SU-DHL-6 (cell line): ENCODE measurements around the gene ADK.

Source experiments
- H2AFZ ChIP-seq: fragments of 200-600 bp; sonication (generic); 2 replicates; pipeline ENCODE4 v1.6.1; 2014; ENCODE audit warnings: low read depth, mild to moderate bottlenecking, moderate library complexity, mixed read lengths, antibody characterized with exemption, low read length; ENCODE audit not compliant: severe bottlenecking
- H3F3A ChIP-seq: fragments of 200-600 bp; shearing (Covaris generic); 2 replicates; pipeline ENCODE4 v1.6.0; 2016; ENCODE audit warnings: antibody characterized with exemption, mild to moderate bottlenecking; ENCODE audit not compliant: insufficient read depth
- H3K27ac ChIP-seq: fragments of 200-600 bp; sonication (generic); 2 replicates; pipeline ENCODE4 v1.5.1; 2016; ENCODE audit warnings: low read depth, mild to moderate bottlenecking, low read length, moderate library complexity, mixed read lengths
- H3K27me3 ChIP-seq: fragments of 200-600 bp; sonication (generic), shearing (Covaris generic); 2 replicates; pipeline ENCODE4 v1.6.0; 2014; ENCODE audit warnings: mild to moderate bottlenecking, low read length
- H3K36me3 ChIP-seq: fragments of 200-600 bp; sonication (generic); 2 replicates; pipeline ENCODE4 v1.6.1; 2014; ENCODE audit warnings: mild to moderate bottlenecking, low read length, mixed read lengths
- H3K4me2 ChIP-seq: fragments of 300-600, 200-600 bp; shearing (Covaris generic), sonication (generic); 2 replicates; pipeline ENCODE4 v1.6.0; 2014; ENCODE audit warnings: low read length, low read depth, mild to moderate bottlenecking; ENCODE audit not compliant: poor library complexity, severe bottlenecking
- H3K4me3 ChIP-seq: fragments of 200-600 bp; sonication (generic); 2 replicates; pipeline ENCODE4 v1.5.1; 2014; ENCODE audit warnings: antibody characterized with exemption, low read length, mild to moderate bottlenecking, mixed read lengths; ENCODE audit not compliant: insufficient read depth, poor library complexity, severe bottlenecking
- H3K79me2 ChIP-seq: fragments of 200-600 bp; sonication (generic); 2 replicates; pipeline ENCODE4 v1.6.1; 2014; ENCODE audit warnings: mild to moderate bottlenecking, low read length, moderate library complexity; ENCODE audit not compliant: insufficient read depth
- H3K9ac ChIP-seq: fragments of 200-600 bp; sonication (generic); 2 replicates; pipeline ENCODE4 v1.7.0; 2014; ENCODE audit warnings: mild to moderate bottlenecking, low read length
- H3K9me2 ChIP-seq: fragments of 200-600 bp; sonication (generic); replicated peaks from 2 replicates; pipeline ENCODE4 v1.6.1; 2014; ENCODE audit warnings: low read length; ENCODE audit not compliant: insufficient read depth
- H3K9me3 ChIP-seq: fragments of 200-600 bp; sonication (generic); 2 replicates; pipeline ENCODE4 v1.6.1; 2014; ENCODE audit warnings: low read length, mixed read lengths; ENCODE audit not compliant: insufficient read depth
- H4K20me1 ChIP-seq: fragments of 200-600 bp; sonication (generic); 2 replicates; pipeline ENCODE4 v1.6.1; 2014; ENCODE audit warnings: low read depth, mild to moderate bottlenecking, antibody characterized with exemption, low read length, moderate library complexity, mixed read lengths
- CTCF ChIP-seq: fragments of 200-600 bp; sonication (generic); IDR thresholded peaks from one replicate; pipeline ENCODE4 v1.5.1; 2017; ENCODE audit warnings: antibody characterized with exemption, mild to moderate bottlenecking, low read length, moderate library complexity; ENCODE audit not compliant: insufficient read depth, poor library complexity, severe bottlenecking
- EZH2phosphoT487 ChIP-seq: fragments of 200-600 bp; sonication (generic), shearing (Covaris generic); conservative IDR thresholded peaks from 2 replicates; pipeline ENCODE4 v1.6.1; 2018; ENCODE audit warnings: mild to moderate bottlenecking, antibody characterized with exemption, low read length, moderate library complexity, mixed read lengths

Gene ADK

DNA sequence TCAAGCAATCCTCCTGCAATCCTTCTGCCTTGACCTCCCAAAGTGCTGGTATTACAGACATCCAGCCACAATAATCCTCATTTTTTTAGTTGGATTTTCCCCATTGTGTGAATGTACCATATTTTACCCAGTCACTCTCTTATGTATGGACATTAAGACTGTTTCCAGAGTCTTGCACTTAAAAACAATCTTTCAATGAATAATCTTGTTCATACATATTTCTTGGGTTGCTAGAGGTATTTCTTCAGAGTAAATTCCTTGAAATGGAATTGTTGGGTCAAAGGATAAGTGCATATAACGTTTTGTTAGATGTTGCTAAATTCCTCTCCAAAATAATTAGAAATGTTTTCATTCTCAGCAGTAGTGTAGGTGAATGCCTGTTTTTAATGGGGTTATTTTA is 392.3 kb downstream of the ADK start:
- Histone ChIP-seq H3K9ac (no peak overlapping the region), H3K9me3 (no peaks in the 10 kb centered on the region), H3K79me2 (no peaks in the 10 kb centered on the region), H3K27me3 (no peaks in the 10 kb centered on the region), H2AFZ (no peak overlapping the region), H3K27ac (no peak overlapping the region), H4K20me1 (no peaks in the 10 kb centered on the region), H3K9me2 (no peaks in the 10 kb centered on the region), H3F3A (no peaks in the 10 kb centered on the region; the same call in 1 of the 2 replicates), H3K36me3 (no peaks in the 10 kb centered on the region), H3K4me2 (no peak overlapping the region), H3K4me3 (no peak overlapping the region)
- no peak for TF ChIP-seq CTCF
- TF ChIP-seq EZH2phosphoT487 = no peak

DNA sequence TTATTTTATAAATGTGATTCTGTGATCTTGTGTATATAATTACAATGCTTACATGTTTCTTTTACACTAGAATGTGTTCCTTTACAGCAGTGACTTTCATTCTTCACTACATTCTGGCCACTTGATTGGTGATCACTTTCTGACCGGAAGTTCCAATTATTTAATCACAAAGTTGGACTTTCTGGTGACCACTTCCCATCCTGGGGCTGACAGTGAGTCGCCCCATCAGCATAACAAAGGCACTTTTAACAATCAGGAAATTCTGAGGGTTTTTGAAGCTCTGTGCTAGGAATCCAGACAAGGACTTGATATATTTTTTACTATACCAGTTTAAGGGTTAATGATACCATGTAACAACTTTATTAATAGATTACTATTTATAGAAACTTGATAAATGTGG is 393.1 kb downstream of the ADK start:
- Histone ChIP-seq H2AFZ (no peak overlapping the region), H3K27me3 (no peaks in the 10 kb centered on the region), H3K9me3 (no peaks in the 10 kb centered on the region), H3K79me2 (no peaks in the 10 kb centered on the region), H3K27ac (no peak overlapping the region), H3K4me2 (no peak overlapping the region), H3K4me3 (no peak overlapping the region), H3K36me3 (no peaks in the 10 kb centered on the region), H3K9me2 (no peaks in the 10 kb centered on the region), H4K20me1 (no peaks in the 10 kb centered on the region), H3F3A (no peaks in the 10 kb centered on the region; the same call in 1 of the 2 replicates), H3K9ac (no peak overlapping the region)
- TF ChIP-seq CTCF = no peak
- no peak for TF ChIP-seq EZH2phosphoT487

DNA sequence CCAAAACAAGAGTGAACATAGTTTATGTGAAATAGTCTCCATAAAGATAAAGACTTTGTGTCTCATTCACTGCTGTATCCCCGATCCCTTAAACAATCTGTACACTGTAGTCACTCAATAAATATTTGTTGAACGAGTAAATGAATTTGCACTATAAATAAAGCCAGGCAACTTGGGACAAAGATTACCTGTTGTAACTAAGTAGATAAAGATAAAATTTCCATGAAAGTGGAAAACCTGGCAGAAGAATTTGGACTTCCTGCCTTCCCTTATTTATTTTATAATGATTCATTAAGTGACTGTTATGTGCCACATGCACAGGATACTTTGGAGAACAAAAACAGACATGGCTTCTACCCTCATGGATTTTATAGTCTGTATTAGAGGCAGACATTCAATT is 397.7 kb downstream of the ADK start:
- no peaks in the 10 kb centered on the region for H3K9me3 ChIP-seq
- no peak overlapping the region for H3K27ac ChIP-seq
- H3K4me2 ChIP-seq = no peak overlapping the region
- no peaks in the 10 kb centered on the region for H3K36me3 ChIP-seq
- H3K27me3 ChIP-seq = no peaks in the 10 kb centered on the region
- no peak overlapping the region for H3K4me3 ChIP-seq
- H4K20me1 ChIP-seq = no peaks in the 10 kb centered on the region
- TF ChIP-seq CTCF (no peak), EZH2phosphoT487 (no peak)
- no peaks in the 10 kb centered on the region; the same call in 1 of the 2 replicates for H3F3A ChIP-seq
- H3K9ac ChIP-seq = no peak overlapping the region
- H3K9me2 ChIP-seq = no peaks in the 10 kb centered on the region
- H2AFZ ChIP-seq = no peak overlapping the region
- H3K79me2 ChIP-seq = no peaks in the 10 kb centered on the region

DNA sequence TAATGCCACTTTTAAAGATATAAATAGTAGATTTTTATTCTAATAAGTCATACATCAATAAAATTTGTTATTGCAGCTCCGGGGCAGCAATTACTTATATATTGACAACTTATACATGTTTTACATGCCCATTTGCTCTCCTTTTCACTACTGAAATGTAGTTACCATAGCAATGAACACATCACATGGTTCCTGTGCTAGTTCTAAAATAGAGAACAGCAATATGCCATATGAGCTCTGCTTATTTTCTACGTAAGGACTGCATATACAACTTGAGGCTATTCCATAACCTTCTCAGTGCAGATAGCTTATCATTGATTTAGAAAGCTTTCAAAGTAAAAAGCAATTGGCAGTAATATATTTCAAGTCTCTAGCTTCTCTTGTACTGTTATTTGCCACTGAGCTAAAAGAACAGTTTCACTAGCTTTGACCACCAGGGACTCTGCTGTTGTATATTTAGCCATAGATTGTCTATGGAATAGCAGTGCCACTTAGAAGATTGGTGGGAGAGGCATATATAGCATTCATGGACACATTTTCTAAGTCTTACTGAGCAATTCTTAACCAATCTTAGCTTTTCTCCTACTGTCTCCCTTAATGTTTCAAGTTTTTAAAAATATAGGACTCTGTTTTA is 405.2 kb downstream of the ADK start:
- no peak overlapping the region for H3K4me2 ChIP-seq
- H3K4me3 ChIP-seq = no peak overlapping the region
- no peaks in the 10 kb centered on the region for H3K9me2 ChIP-seq
- no peak overlapping the region for H3K27ac ChIP-seq
- no peaks in the 10 kb centered on the region for H3F3A ChIP-seq
- H3K9ac ChIP-seq = no peak overlapping the region
- no peaks in the 10 kb centered on the region for H3K27me3 ChIP-seq
- no peaks in the 10 kb centered on the region for H3K79me2 ChIP-seq
- no peaks in the 10 kb centered on the region for H3K9me3 ChIP-seq
- no peak for TF ChIP-seq EZH2phosphoT487
- TF ChIP-seq CTCF = no peak
- no peaks in the 10 kb centered on the region for H3K36me3 ChIP-seq
- no peaks in the 10 kb centered on the region for H4K20me1 ChIP-seq
- H2AFZ ChIP-seq = no peak overlapping the region
